ENCODE results near the gene PHEX.
"Not testable (repeated sequence)": the region's sequence is repeated elsewhere in the genome, so short reads cannot be mapped to it uniquely, and the experiment has no call there.

The PHEX gene

DNA sequence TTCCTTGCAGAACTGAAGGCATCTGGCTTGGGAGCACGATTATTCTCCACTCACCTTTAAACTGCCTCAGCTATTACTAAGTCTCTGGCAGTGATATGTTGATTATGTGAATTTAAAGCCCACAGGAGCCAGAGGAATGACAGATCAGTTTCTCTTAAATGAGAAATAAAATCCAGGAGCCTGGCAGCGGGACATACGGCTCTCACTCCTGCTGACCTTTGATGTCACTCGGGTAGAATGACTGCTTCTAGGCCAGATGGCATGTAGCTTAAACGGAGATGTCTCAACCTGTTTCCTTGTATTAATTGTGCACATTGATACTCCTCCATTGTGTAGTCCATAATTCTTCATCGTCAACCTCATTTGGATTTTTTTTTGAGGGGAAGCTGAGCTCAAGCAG lies 236.6 kb downstream of the PHEX start:
- no peak for DNase-seq

DNA sequence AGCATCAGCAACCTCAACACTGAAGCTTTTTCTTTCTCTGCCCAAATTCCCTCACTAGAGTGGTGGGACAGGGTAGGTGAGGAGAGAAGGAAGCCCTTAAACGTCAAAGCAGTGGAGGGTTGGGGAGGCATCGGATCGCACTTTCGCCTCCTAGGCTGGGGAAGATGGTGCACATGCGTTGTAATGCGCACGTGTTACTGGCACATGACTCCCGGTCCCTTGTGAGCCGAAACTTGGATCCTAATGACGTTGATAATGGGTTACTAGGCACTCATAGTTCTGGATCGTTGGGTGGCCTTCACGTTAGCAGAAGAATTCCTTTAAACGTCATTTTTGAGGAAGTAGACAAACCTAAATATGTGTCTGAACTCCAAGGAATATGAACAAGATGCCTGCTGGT lies 240.5 kb downstream of the PHEX start, which contains the start of gene CBLL2:
TSS of gene CBLL2 (plus strand) at position 301 of the 400 bp plus-strand sequence. CDS start at position 380, 79 bp downstream.
- no peak for DNase-seq

DNA sequence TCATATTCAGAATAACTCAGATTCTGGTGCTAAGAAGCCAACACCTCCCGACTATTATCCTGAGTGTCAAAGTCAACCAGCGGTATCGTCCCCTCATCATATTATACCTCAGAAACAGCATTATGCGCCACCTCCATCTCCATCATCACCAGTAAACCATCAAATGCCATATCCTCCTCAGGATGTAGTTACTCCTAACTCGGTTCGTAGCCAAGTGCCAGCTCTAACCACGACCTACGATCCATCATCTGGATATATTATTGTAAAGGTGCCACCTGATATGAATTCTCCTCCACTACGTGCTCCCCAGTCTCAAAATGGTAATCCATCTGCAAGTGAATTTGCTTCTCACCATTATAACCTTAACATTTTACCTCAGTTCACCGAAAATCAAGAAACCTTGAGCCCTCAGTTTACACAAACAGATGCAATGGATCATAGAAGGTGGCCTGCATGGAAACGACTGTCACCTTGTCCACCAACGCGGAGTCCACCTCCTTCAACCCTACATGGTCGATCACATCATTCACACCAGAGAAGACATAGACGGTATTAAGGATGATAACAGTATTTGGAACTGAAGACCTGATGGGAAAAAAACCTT lies 241.7 kb downstream of the PHEX start:
- DNase-seq, result no peak

DNA sequence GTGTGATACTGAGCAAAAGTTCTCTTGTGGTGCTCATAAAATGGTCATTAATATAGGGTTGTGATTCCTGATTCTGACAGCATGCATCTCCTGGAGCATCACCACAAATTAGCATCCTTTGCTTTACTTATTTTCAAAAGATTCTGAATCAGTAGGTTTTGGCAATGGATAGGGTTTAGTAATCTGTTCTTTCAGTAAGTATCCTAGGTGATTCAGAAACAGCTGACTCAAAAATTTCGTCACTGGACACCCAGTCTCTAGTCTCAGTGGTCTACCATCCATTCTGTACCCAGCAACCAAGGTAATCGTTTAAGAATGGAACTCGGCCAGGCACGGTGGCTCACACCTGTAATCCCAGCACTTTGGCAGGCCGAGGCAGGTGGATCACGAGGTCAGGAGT lies 244.7 kb downstream of the PHEX start:
- DNase-seq, result no peak

DNA sequence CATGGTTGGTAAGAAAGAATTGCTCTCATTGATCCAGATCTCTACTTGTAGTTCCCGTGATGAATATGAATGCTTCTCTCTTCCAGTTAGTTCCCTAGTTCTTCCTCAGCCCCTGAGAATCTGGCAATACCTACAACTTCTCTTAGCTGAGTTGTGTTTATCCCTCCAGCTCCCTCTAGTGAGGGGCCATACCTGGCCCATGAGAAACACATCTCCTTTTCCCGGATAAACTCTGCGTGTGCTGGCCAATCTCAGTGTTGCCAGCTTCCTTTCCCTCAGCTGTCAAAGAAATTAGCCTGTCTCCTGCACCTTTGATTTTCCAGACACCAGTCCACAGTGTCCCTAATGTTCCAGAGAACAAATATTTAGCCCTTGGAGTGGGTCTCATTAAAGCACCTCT lies 246.2 kb downstream of the PHEX start:
- no peak for DNase-seq

DNA sequence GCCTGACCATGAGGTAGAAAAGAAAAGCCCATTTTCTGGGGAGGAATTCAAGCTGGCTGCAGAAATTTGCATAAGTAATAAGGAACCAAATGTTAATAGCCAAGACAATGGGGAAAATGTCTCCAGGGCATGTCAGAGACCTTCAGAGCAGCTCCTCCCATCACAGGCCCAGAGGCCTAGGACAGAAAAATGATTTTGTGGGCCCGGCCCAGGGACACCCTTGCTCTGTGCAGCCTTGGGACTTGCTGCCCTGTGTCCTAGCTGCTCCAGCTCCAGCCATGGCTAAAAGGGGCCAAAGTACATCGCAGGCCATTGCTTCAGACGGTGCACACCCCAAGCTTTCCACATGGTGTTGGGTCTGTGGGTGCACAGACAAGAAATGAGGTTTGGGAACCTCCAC lies 257.1 kb downstream of the PHEX start:
- DNase-seq, result not testable (repeated sequence)

DNA sequence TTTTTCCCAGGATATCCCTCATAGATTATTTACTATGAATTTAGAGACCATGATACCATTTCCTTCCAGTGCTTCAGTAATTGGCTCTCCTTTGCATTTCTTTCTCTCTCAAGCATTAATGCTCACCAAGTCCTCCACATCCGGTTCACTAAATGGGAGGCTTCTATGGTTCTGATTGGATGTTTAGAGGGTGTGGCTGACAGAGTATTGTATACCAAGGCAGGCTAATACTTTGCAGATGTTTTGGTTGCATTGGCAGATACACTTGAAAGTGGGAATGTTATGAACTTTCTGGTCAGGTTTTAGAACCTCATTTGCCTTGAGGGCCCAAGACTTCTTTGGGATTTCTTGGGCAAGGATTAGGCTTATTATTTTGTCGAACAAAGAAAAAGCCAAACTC lies 264.7 kb downstream of the PHEX start:
- DNase-seq, result no peak

DNA sequence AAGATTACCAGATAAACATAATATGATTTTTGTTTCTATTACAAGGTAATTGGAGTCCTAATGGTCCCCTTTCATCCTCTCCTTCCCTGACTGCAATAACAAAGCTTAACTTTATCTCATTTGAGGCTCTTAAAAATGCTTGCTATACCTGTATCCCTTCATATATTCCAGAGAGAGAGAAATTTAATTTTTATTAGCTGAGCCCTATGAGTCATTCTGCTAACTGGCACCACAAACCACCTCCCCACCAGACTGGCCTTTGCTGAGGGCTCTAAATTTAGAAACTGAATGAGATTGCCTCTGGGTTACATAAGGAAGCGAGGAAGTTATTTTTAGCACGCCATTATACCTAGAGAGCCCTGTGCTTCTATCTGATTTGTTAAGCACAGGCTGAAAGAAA lies 268.0 kb downstream of the PHEX start:
- no peak for DNase-seq
